HL-60 (cell line): ENCODE results near the gene AP5M1.
"Not testable (repeated sequence)": the region's sequence is repeated elsewhere in the genome, so short reads cannot be mapped to it uniquely, and the experiment has no call there.

Source experiments
- DNase-seq, 2 experiments: peaks; one replicate each; pipeline ENCODE4 v3.0.0-alpha.2; 2010 to 2020; ENCODE audit warnings: low read depth in 1 of 2, low spot score in 1 of 2
- H3K27ac ChIP-seq: fragments of 250-450 bp; sonication (Bioruptor Pico); replicated peaks from 2 replicates; pipeline ENCODE4 v1.5.1; 2020; ENCODE audit warnings: mild to moderate bottlenecking, moderate library complexity
- H3K27me3 ChIP-seq: fragments of 250-450 bp; sonication (Bioruptor Pico); 2 replicates; pipeline ENCODE4 v1.5.1; 2021; ENCODE audit warnings: mild to moderate bottlenecking, moderate library complexity; ENCODE audit not compliant: insufficient read depth, poor library complexity, severe bottlenecking
- H3K4me3 ChIP-seq: replicated peaks from 2 replicates; pipeline ENCODE4 v1.5.1; 2011; ENCODE audit warnings: mild to moderate bottlenecking, control low read depth, low read length; ENCODE audit not compliant: insufficient read depth
- CTCF ChIP-seq: IDR thresholded peaks from one replicate; pipeline ENCODE4 v1.5.1; 2011; ENCODE audit warnings: low read length, control low read depth, inconsistent platforms; ENCODE audit not compliant: insufficient read depth
- GABPA ChIP-seq: IDR thresholded peaks from 2 replicates; pipeline ENCODE4 v1.6.1; 2012; ENCODE audit warnings: low read depth
- POLR2AphosphoS5 ChIP-seq: IDR thresholded peaks from 2 replicates; pipeline ENCODE4 v1.6.1; 2012; ENCODE audit warnings: low read depth
- REST ChIP-seq: IDR thresholded peaks from 2 replicates; pipeline ENCODE4 v1.6.1; 2012; ENCODE audit warnings: low read depth; ENCODE audit not compliant: insufficient replicate concordance
- SPI1 ChIP-seq: IDR thresholded peaks from 2 replicates; pipeline ENCODE4 v1.6.1; 2012; ENCODE audit warnings: low read depth, mild to moderate bottlenecking, borderline replicate concordance

The AP5M1 gene

GRCh38 chr14:57333726-57334125, 65.0 kb downstream of the AP5M1 start:
- H3K27ac ChIP-seq, H3K4me3 ChIP-seq, DNase-seq, H3K27me3 ChIP-seq: not testable (repeated sequence)

- not testable (repeated sequence) for DNase-seq, H3K27me3 ChIP-seq, H3K4me3 ChIP-seq, H3K27ac ChIP-seq
Measured at GRCh38 chr14:57343545-57344297, 75.0 kb downstream of the AP5M1 start.

GRCh38 chr14:57345106-57345505, 76.3 kb downstream of the AP5M1 start:
- no peak overlapping the region for H3K27ac ChIP-seq
- no peak overlapping the region for H3K4me3 ChIP-seq
- no peak for TF ChIP-seq SPI1
- no peak for TF ChIP-seq REST
- TF ChIP-seq CTCF, result no peak
- no peaks in the 10 kb centered on the region for H3K27me3 ChIP-seq
- no peak for DNase-seq

- H3K27me3 ChIP-seq, result no peaks in the 10 kb centered on the region
- H3K4me3 ChIP-seq, result no peak overlapping the region
- DNase-seq, result no peak
- H3K27ac ChIP-seq, result no peak overlapping the region
- no peak for TF ChIP-seq POLR2AphosphoS5
- TF ChIP-seq CTCF, result no peak
- no peak for TF ChIP-seq REST
- no peak for TF ChIP-seq SPI1
- no peak for TF ChIP-seq GABPA
Measured at GRCh38 chr14:57346741-57347140, 78.0 kb downstream of the AP5M1 start.
